Kidney (tissue), 22 donors: ENCODE data around the gene PRXL2B. TPM values are rescaled to one million over a fixed set of nuclear protein-coding genes. Genes with fewer than 3 reads are reported as not detected.

ENCODE experiments used
- DNase-seq, 5 donors: peaks; one replicate each; pipeline ENCODE4 v3.0.0-alpha.2; 2013 to 2020
- FAIRE-seq: peaks from 2 replicates; lab custom pipeline; 2012; peaks lifted over from hg19 to GRCh38; lab: Jason Lieb, UNC
- H3K27ac ChIP-seq, 2 donors: one replicate each; pipeline ENCODE4 v1.7.0; 2013; ENCODE audit warnings: low read depth in 2 of 2, low read length in 2 of 2, inconsistent platforms in 1 of 2
- H3K27me3 ChIP-seq: one replicate; pipeline ENCODE4 v1.7.1; 2013; ENCODE audit warnings: low read length, inconsistent platforms; ENCODE audit not compliant: control insufficient read depth, insufficient read depth
- H3K36me3 ChIP-seq, 3 donors: one replicate each; pipeline versions ENCODE4 v1.7.0 to v1.7.1; 2013; ENCODE audit warnings: low read length in 3 of 3, control low read depth in 1 of 3, inconsistent platforms in 1 of 3; ENCODE audit not compliant: insufficient read depth in 3 of 3, control insufficient read depth in 2 of 3
- H3K4me1 ChIP-seq, 3 donors: one replicate each; pipeline versions ENCODE4 v1.7.0 to v1.7.1; 2013; ENCODE audit warnings: low read length in 3 of 3, inconsistent platforms in 1 of 3, low read depth in 1 of 3; ENCODE audit not compliant: control insufficient read depth in 2 of 3, insufficient read depth in 2 of 3
- H3K4me3 ChIP-seq, 3 donors: one replicate each; pipeline versions ENCODE4 v1.7.0 to v1.8.1; 2013; ENCODE audit warnings: low read length in 3 of 3, control low read depth in 1 of 3, inconsistent platforms in 1 of 3
- H3K9ac ChIP-seq, 3 donors: one replicate each; pipeline versions ENCODE4 v1.7.0 to v1.7.1; 2013; ENCODE audit warnings: low read length in 3 of 3, control low read depth in 1 of 3, inconsistent platforms in 1 of 3
- H3K9me3 ChIP-seq, 3 donors: one replicate each; pipeline versions ENCODE4 v1.7.0 to v1.7.1; 2013; ENCODE audit warnings: low read length in 3 of 3, control low read depth in 1 of 3, inconsistent platforms in 1 of 3; ENCODE audit not compliant: control insufficient read depth in 2 of 3, insufficient read depth in 1 of 3
- intact Hi-C: fragments of 100-400 bp; cut with DNase I; formaldehyde crosslinking; loops from one replicate; pipeline ENCODE4 v1.11.1; 2022
- long read RNA-seq, 10 donors: library from polyadenylated mRNA in 1 of 10; unstranded in 1 of 10; transcript quantifications; one replicate each; pipeline ENCODE4 v2.0.0 and lab custom pipeline, GENCODE V29; 2021 to 2026
- polyA plus RNA-seq: library from polyadenylated mRNA; stranded (reverse); fragments of 350-450 nt; fragmentation: Illumina TruSeq; extraction: RNeasy Lipid Tissue Mini Kit (QIAGEN cat#74804); gene quantifications from one replicate; pipeline ENCODE4 v1.2.3, GENCODE V29; 2014; ENCODE audit warnings: low read depth, low replicate concordance; ENCODE audit not compliant: insufficient read depth
- total RNA-seq: library from RNA; stranded (reverse); fragmentation: NEBNext Ultra II Directional; extraction: Animal tissue kit (Norgen Biotek cat#: 25700); gene quantifications from one replicate; pipeline ENCODE4 v1.2.1, GENCODE V29; 2021
- TF ChIP-seq, protein P1 (sequence below): IDR thresholded peaks from 3 replicates; pipeline ENCODE4 v1.5.1; 2012; ENCODE audit warnings: mild to moderate bottlenecking, moderate library complexity, borderline replicate concordance; ENCODE audit not compliant: insufficient read depth; ENCODE audit errors: extremely low read depth
- donor health status: control.
- donor health status: control.
- donor health status: control.
- donor health status: control.
- donor health status: control.
- donor health status: DM: yes; HTN: yes; CAD: no.
- donor health status: Normal renal cell carcinoma (clear cell type).

Gene PRXL2B, protein sequence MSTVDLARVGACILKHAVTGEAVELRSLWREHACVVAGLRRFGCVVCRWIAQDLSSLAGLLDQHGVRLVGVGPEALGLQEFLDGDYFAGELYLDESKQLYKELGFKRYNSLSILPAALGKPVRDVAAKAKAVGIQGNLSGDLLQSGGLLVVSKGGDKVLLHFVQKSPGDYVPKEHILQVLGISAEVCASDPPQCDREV
- total RNA-seq (39.5 TPM), polyA plus RNA-seq (25.6 TPM)
- long read RNA-seq, donor 1, partial matches to known transcripts: 0 of 6 reads
- long read RNA-seq, donor 1, other reads (novel, unspliced or antisense): 0 of 6 reads
- long read RNA-seq, donor 2, partial matches to known transcripts: 5 of 8 reads
- long read RNA-seq, donor 2, other reads (novel, unspliced or antisense): 0 of 8 reads
- long read RNA-seq, donor 3, partial matches to known transcripts: 0 of 2 reads
- long read RNA-seq, donor 3, other reads (novel, unspliced or antisense): 0 of 2 reads
- long read RNA-seq, donor 4, transcript PRXL2B-204 (7 exons, 2,749 nt): major isoform, 8 of 15 reads
- long read RNA-seq, donor 4, partial matches to known transcripts: 0 of 15 reads
- long read RNA-seq, donor 4, other reads (novel, unspliced or antisense): 0 of 15 reads
- long read RNA-seq, donor 5: 0 reads
- long read RNA-seq, donor 6, partial matches to known transcripts: 0 of 4 reads
- long read RNA-seq, donor 6, other reads (novel, unspliced or antisense): 0 of 4 reads
- long read RNA-seq, donor 7, transcript PRXL2B-204 (7 exons, 2,749 nt): major isoform, 5 of 47 reads
- long read RNA-seq, donor 7, transcript PRXL2B-203 (7 exons, 2,689 nt): major isoform, 5 of 47 reads
- long read RNA-seq, donor 7, partial matches to known transcripts: 1 of 47 reads
- long read RNA-seq, donor 7, other reads (novel, unspliced or antisense): 30 of 47 reads
- long read RNA-seq, donor 8, transcript PRXL2B-204 (7 exons, 2,749 nt): major isoform, 7 of 11 reads
- long read RNA-seq, donor 8, partial matches to known transcripts: 0 of 11 reads
- long read RNA-seq, donor 8, other reads (novel, unspliced or antisense): 0 of 11 reads
- long read RNA-seq, donor 9, partial matches to known transcripts: 0 of 4 reads
- long read RNA-seq, donor 9, other reads (novel, unspliced or antisense): 0 of 4 reads
- long read RNA-seq, donor 10, partial matches to known transcripts: 0 of 9 reads
- long read RNA-seq, donor 10, other reads (novel, unspliced or antisense): 0 of 9 reads

DNA sequence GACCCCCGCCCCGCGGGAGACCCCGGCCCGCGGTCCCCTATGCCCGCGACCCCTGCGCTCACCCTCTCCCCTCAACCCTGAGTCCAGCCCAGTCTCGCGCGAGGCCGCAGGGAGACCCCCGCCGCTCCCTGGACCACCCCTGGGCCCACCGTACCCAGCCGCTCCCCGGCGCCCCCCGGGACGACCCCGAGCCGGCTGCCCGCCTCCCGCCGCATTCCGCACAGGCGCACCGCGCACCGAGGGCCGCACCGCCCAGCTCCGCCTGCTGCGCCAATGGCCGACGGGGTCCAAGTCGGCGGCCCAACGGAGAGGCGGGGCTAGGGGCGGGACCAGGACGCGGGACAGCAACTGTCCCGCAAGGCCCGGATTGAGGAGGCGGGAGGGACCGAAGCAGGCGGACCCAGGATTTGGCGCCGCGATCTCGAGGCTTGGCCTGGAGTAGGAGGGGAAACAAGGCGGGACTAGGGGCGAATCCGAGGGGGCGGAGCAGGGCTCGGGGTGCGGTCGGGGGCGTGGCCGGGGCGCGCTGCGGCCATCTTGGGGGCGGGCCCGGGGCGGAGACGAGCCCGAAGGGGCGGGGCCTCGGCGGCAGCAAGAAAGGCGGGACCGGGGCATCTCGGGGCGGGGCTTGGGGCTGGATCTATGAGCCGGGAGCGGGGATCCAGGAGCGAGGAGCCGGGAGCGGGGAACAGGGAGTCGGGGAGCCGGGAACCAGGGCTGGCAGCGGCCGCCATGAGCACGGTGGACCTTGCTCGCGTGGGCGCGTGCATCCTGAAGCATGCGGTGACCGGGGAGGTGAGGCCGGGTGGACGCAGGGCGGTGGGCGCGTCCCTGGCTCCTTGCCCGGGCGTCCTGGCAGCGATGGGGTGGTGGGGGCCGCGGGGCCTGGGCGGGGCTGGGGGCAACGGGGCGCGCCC lies at the start of gene PRXL2B:
TSS of gene PRXL2B (plus strand) at position 624 of the 917 bp plus-strand sequence. CDS start at position 733, 109 bp downstream.
- Histone ChIP-seq H3K9ac (peak within 1 kb of the TSS; percentile 56 to 93 (median 91)), H3K27ac (peak within 1 kb of the TSS; percentile 95 to 97), H3K36me3 (no peaks in the 10 kb centered on the region), H3K9me3 (no peaks in the 10 kb centered on the region), H3K4me1 (peaks cover 3 to 18% (median 12%) of the 10 kb centered on the region in 3 donors), H3K27me3 (no peaks in the 10 kb centered on the region), H3K4me3 (peak within 1 kb of the TSS; percentile 74 to 98 (median 86))
- peak; percentile 99 to 100 (median 99) for DNase-seq
- no peak for FAIRE-seq
- intact Hi-C loops: no loop called here
- TF ChIP-seq, protein P1, sequence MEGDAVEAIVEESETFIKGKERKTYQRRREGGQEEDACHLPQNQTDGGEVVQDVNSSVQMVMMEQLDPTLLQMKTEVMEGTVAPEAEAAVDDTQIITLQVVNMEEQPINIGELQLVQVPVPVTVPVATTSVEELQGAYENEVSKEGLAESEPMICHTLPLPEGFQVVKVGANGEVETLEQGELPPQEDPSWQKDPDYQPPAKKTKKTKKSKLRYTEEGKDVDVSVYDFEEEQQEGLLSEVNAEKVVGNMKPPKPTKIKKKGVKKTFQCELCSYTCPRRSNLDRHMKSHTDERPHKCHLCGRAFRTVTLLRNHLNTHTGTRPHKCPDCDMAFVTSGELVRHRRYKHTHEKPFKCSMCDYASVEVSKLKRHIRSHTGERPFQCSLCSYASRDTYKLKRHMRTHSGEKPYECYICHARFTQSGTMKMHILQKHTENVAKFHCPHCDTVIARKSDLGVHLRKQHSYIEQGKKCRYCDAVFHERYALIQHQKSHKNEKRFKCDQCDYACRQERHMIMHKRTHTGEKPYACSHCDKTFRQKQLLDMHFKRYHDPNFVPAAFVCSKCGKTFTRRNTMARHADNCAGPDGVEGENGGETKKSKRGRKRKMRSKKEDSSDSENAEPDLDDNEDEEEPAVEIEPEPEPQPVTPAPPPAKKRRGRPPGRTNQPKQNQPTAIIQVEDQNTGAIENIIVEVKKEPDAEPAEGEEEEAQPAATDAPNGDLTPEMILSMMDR: no peak

DNA sequence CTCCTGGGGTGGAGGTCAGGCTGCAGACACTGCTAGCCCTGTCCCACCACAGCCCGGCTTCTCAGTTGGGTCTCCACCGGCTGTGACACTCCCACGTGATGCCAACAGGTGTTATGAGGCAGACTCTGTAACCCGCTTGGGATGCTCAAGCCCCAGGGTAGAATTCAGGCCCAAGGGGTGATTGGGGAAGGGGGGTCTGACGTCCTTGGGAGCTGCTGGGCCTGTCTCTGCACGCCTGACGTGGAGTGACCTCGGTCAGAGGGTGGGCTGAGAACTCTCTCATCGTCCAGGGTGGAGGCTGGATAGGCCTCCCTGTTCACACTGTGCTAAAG lies 48.8 kb upstream of the PRXL2B start:
- TF ChIP-seq, protein P1: no peak
- Histone ChIP-seq H3K27me3 (no peaks in the 10 kb centered on the region), H3K9ac (no peak overlapping the region), H3K4me3 (no peak overlapping the region), H3K36me3 (no peaks in the 10 kb centered on the region), H3K4me1 (no peaks in the 10 kb centered on the region), H3K9me3 (no peaks in the 10 kb centered on the region), H3K27ac (no peak overlapping the region)
- DNase-seq (no peak), FAIRE-seq (no peak)
- intact Hi-C loops: no loop called here

DNA sequence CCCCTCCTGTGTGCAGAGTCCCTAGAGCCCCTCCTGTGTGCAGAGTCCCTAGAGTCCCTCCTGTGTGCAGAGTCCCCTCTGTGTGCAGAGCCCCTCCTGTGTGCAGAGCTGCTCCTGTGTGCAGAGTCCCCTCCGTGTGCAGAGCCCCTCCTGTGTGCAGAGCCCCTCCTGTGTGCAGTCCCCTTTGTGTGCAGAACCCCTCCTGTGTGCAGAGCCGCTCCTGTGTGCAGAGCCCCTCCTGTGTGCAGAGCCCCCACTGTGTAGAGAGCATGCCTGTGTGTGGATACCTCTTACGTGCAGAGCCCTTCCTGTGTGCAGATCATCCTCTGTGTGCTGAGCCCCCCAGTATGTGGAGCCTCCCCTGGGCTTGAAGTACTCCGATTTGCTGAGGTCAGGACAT lies 48.2 kb upstream of the PRXL2B start:
- H3K27ac ChIP-seq: no peak overlapping the region
- TF ChIP-seq, protein P1: no peak
- H3K27me3 ChIP-seq: no peaks in the 10 kb centered on the region
- DNase-seq: no peak
- H3K36me3 ChIP-seq: no peaks in the 10 kb centered on the region
- H3K9ac ChIP-seq: no peak overlapping the region
- H3K9me3 ChIP-seq: no peaks in the 10 kb centered on the region
- no peak for FAIRE-seq
- intact Hi-C loops: no loop called here
- H3K4me3 ChIP-seq: no peak overlapping the region
- H3K4me1 ChIP-seq: no peaks in the 10 kb centered on the region
